Measurements from ENCODE around the gene CR1.

GRCh38 chr1:207648334-207649209, 152.6 kb downstream of the CR1 start:
- TF ChIP-seq TEAD4 (IDR thresholded peaks at IDR 0.05; ENCODE audit: low read length): no peak; the same call in 1 of the 2 replicates
- TF ChIP-seq TEAD4 (CRISPR knock-in tag; IDR thresholded peaks at IDR 0.05; ENCODE audit: borderline replicate concordance): no peak
- TF ChIP-seq ATF6 (CRISPR knock-in tag; IDR thresholded peaks at IDR 0.05): no peak
- TF ChIP-seq HBP1 (CRISPR knock-in tag; IDR thresholded peaks at IDR 0.05): no peak
- no peak for TF ChIP-seq ZNF639 (CRISPR knock-in tag; conservative IDR thresholded peaks at IDR 0.05 in 1 of 2, IDR thresholded peaks at IDR 0.05 in 1 of 2)
